ENCODE results near the gene ANKRD23.
"Not testable (repeated sequence)": the region's sequence is repeated elsewhere in the genome, so short reads cannot be mapped to it uniquely, and the experiment has no call there.

The ANKRD23 gene

GRCh38 chr2:96813656-96814055 lies 30.2 kb downstream of the ANKRD23 start:
- DNase-seq = no peak

GRCh38 chr2:96811917-96812316 lies 31.9 kb downstream of the ANKRD23 start:
- DNase-seq = no peak

- no peak for DNase-seq
Observed at GRCh38 chr2:96810783-96811192, 33.0 kb downstream of the ANKRD23 start.

GRCh38 chr2:96809951-96810782 lies 33.7 kb downstream of the ANKRD23 start:
- no peak for DNase-seq

- no peak for DNase-seq
Observed at GRCh38 chr2:96809216-96809882, 34.5 kb downstream of the ANKRD23 start.

GRCh38 chr2:96808176-96808837 lies 35.5 kb downstream of the ANKRD23 start:
- no peak for DNase-seq

- no peak for DNase-seq
Observed at GRCh38 chr2:96807127-96807471, 36.7 kb downstream of the ANKRD23 start.

- no peak for DNase-seq
Observed at GRCh38 chr2:96806468-96807126, 37.2 kb downstream of the ANKRD23 start.

- DNase-seq = not testable (repeated sequence)
Observed at GRCh38 chr2:96805946-96806345, 37.9 kb downstream of the ANKRD23 start.

GRCh38 chr2:96804986-96805385 lies 38.8 kb downstream of the ANKRD23 start:
- DNase-seq = no peak

GRCh38 chr2:96802721-96803120 lies 41.1 kb downstream of the ANKRD23 start:
- no peak for DNase-seq

- no peak for DNase-seq
Observed at GRCh38 chr2:96801786-96802595, 41.8 kb downstream of the ANKRD23 start.

GRCh38 chr2:96801005-96801785 lies 42.6 kb downstream of the ANKRD23 start:
- DNase-seq = peak; percentile 33

GRCh38 chr2:96800061-96801004 lies 43.5 kb downstream of the ANKRD23 start:
- DNase-seq = no peak

- no peak for DNase-seq
Observed at GRCh38 chr2:96799623-96799935, 44.2 kb downstream of the ANKRD23 start.

- no peak for DNase-seq
Observed at GRCh38 chr2:96798733-96799622, 44.8 kb downstream of the ANKRD23 start.

GRCh38 chr2:96797066-96797625 lies 46.7 kb downstream of the ANKRD23 start:
- DNase-seq = no peak

- not testable (repeated sequence) for DNase-seq
Observed at GRCh38 chr2:96796497-96796896, 47.3 kb downstream of the ANKRD23 start.

- DNase-seq = no peak
Observed at GRCh38 chr2:96795076-96795475, 48.7 kb downstream of the ANKRD23 start.

Data from NCI-H1092 treated with DMSO at 0.1 percent for 48 hours (cell line).